ENCODE measurements around the gene PFDN4.
A peak's percentile ranks its signal among the peaks of the same experiment; 100 is the strongest.

The PFDN4 gene

GRCh38 chr20:54204481-54204880 lies 3.4 kb upstream of the PFDN4 start:
- H2AFZ ChIP-seq (ENCODE audit: low read length) = no peak overlapping the region
- H3K27me3 ChIP-seq (ENCODE audit: control insufficient read depth in 3 of 3, insufficient read depth in 3 of 3, low read depth in 1 of 3, low read length in 3 of 3) = peaks cover 0 to 19% (median 0%) of the 10 kb centered on the region in 3 experiments
- no peaks in the 10 kb centered on the region for H3K9me3 ChIP-seq (replicated peaks in 1 of 2; ENCODE audit: control insufficient read depth in 2 of 2, insufficient read depth in 1 of 2, low read depth in 1 of 2, low read length in 2 of 2)
- no peak overlapping the region for H3K9ac ChIP-seq (ENCODE audit: low read depth, low read length, poor library complexity)
- no peak overlapping the region for H3K18ac ChIP-seq (ENCODE audit: low read length)
- DNase-seq (ENCODE audit: low spot score) = no peak
- no peak overlapping the region for H2BK5ac ChIP-seq (ENCODE audit: low read length)
- H3K36me3 ChIP-seq (replicated peaks in 1 of 2; ENCODE audit: control insufficient read depth in 2 of 2, insufficient read depth in 2 of 2, low read length in 2 of 2) = no peaks in the 10 kb centered on the region
- no peak overlapping the region for H3K4me3 ChIP-seq (ENCODE audit: low read length in 2 of 2)
- H3K4me1 ChIP-seq (ENCODE audit: control insufficient read depth in 2 of 2, insufficient read depth in 1 of 2, low read depth in 1 of 2, low read length in 2 of 2) = peaks cover 3 to 5% of the 10 kb centered on the region in 2 donors
- H2BK12ac ChIP-seq (ENCODE audit: low read length) = no peak overlapping the region
- no CpG with 5 or more reads among the region's 5 CpGs for WGBS, 2 donors (ENCODE audit: extremely low coverage in 2 of 2, insufficient read length in 2 of 2, insufficient replicate concordance in 1 of 2)
- no peak overlapping the region for H3K23ac ChIP-seq (ENCODE audit: low read depth, low read length, poor library complexity)
- H3K27ac ChIP-seq (replicated peaks; ENCODE audit: low read length) = no peak overlapping the region
- H2BK120ac ChIP-seq (ENCODE audit: low read depth, low read length) = no peak overlapping the region
- no peak overlapping the region for H2AK5ac ChIP-seq (ENCODE audit: low read depth, low read length)
- H3K4ac ChIP-seq (ENCODE audit: low read length) = no peak overlapping the region
- no peak overlapping the region for H3K4me2 ChIP-seq (ENCODE audit: insufficient read depth, low read length, poor library complexity, severe bottlenecking)
- no peak overlapping the region for H4K8ac ChIP-seq (ENCODE audit: low read depth, low read length)
- no peaks in the 10 kb centered on the region for H3K79me1 ChIP-seq (ENCODE audit: low read depth, low read length)
- no peak overlapping the region for H3K14ac ChIP-seq (ENCODE audit: low read length)
- H4K91ac ChIP-seq (ENCODE audit: low read depth, low read length, poor library complexity) = no peak overlapping the region
- no peak overlapping the region for H2BK15ac ChIP-seq (ENCODE audit: low read length)

- Histone ChIP-seq H3K4me3 (ENCODE audit: low read length in 2 of 2) (no peak overlapping the region), H2AFZ (ENCODE audit: low read length) (peak overlapping the region; percentile 6), H2BK120ac (ENCODE audit: low read depth, low read length) (no peak overlapping the region), H3K23ac (ENCODE audit: low read depth, low read length, poor library complexity) (no peak overlapping the region), H3K4ac (ENCODE audit: low read length) (no peak overlapping the region), H3K9ac (ENCODE audit: low read depth, low read length, poor library complexity) (no peak overlapping the region), H3K14ac (ENCODE audit: low read length) (no peak overlapping the region), H3K36me3 (replicated peaks in 1 of 2; ENCODE audit: control insufficient read depth in 2 of 2, insufficient read depth in 2 of 2, low read length in 2 of 2) (peaks cover 0 to 4% of the 10 kb centered on the region in 2 donors), H3K9me3 (replicated peaks in 1 of 2; ENCODE audit: control insufficient read depth in 2 of 2, insufficient read depth in 1 of 2, low read depth in 1 of 2, low read length in 2 of 2) (no peaks in the 10 kb centered on the region), H3K4me2 (ENCODE audit: insufficient read depth, low read length, poor library complexity, severe bottlenecking) (no peak overlapping the region), H3K18ac (ENCODE audit: low read length) (no peak overlapping the region), H3K27me3 (ENCODE audit: control insufficient read depth in 3 of 3, insufficient read depth in 3 of 3, low read depth in 1 of 3, low read length in 3 of 3) (peaks cover 0 to 15% (median 0%) of the 10 kb centered on the region in 3 experiments), H2BK12ac (ENCODE audit: low read length) (no peak overlapping the region), H2AK5ac (ENCODE audit: low read depth, low read length) (no peak overlapping the region), H4K8ac (ENCODE audit: low read depth, low read length) (no peak overlapping the region), H4K91ac (ENCODE audit: low read depth, low read length, poor library complexity) (no peak overlapping the region), H3K79me1 (ENCODE audit: low read depth, low read length) (no peaks in the 10 kb centered on the region), H3K27ac (replicated peaks; ENCODE audit: low read length) (no peak overlapping the region), H2BK5ac (ENCODE audit: low read length) (no peak overlapping the region), H2BK15ac (ENCODE audit: low read length) (no peak overlapping the region), H3K4me1 (ENCODE audit: control insufficient read depth in 2 of 2, insufficient read depth in 1 of 2, low read depth in 1 of 2, low read length in 2 of 2) (peaks cover 3 to 5% of the 10 kb centered on the region in 2 donors)
- no CpG with 5 or more reads among the region's 8 CpGs for WGBS, 2 donors (ENCODE audit: extremely low coverage in 2 of 2, insufficient read length in 2 of 2, insufficient replicate concordance in 1 of 2)
- DNase-seq (ENCODE audit: low spot score) = no peak
Measured at GRCh38 chr20:54205450-54205849, 2.4 kb upstream of the PFDN4 start.

- no peak overlapping the region for H2BK12ac ChIP-seq (ENCODE audit: low read length)
- H3K27ac ChIP-seq (replicated peaks; ENCODE audit: low read length) = no peak overlapping the region
- peaks cover 0 to 19% of the 10 kb centered on the region in 2 donors for H3K36me3 ChIP-seq (replicated peaks in 1 of 2; ENCODE audit: control insufficient read depth in 2 of 2, insufficient read depth in 2 of 2, low read length in 2 of 2)
- no CpG with 5 or more reads among the region's 7 CpGs for WGBS, 2 donors (ENCODE audit: extremely low coverage in 2 of 2, insufficient read length in 2 of 2, insufficient replicate concordance in 1 of 2)
- H4K91ac ChIP-seq (ENCODE audit: low read depth, low read length, poor library complexity) = no peak overlapping the region
- H4K8ac ChIP-seq (ENCODE audit: low read depth, low read length) = no peak overlapping the region
- H3K4me3 ChIP-seq (ENCODE audit: low read length in 2 of 2) = peak overlapping the region in 1 of 2 donors; percentile 90
- H3K18ac ChIP-seq (ENCODE audit: low read length) = no peak overlapping the region
- H2BK120ac ChIP-seq (ENCODE audit: low read depth, low read length) = no peak overlapping the region
- H3K14ac ChIP-seq (ENCODE audit: low read length) = no peak overlapping the region
- no peak overlapping the region for H3K4me2 ChIP-seq (ENCODE audit: insufficient read depth, low read length, poor library complexity, severe bottlenecking)
- no peak overlapping the region for H3K4ac ChIP-seq (ENCODE audit: low read length)
- H2AK5ac ChIP-seq (ENCODE audit: low read depth, low read length) = no peak overlapping the region
- H3K27me3 ChIP-seq (ENCODE audit: control insufficient read depth in 3 of 3, insufficient read depth in 3 of 3, low read depth in 1 of 3, low read length in 3 of 3) = peaks cover 0 to 5% (median 0%) of the 10 kb centered on the region in 3 experiments
- DNase-seq (ENCODE audit: low spot score) = no peak
- H2AFZ ChIP-seq (ENCODE audit: low read length) = peak overlapping the region; percentile 97
- H3K9me3 ChIP-seq (replicated peaks in 1 of 2; ENCODE audit: control insufficient read depth in 2 of 2, insufficient read depth in 1 of 2, low read depth in 1 of 2, low read length in 2 of 2) = peaks cover 0 to under 1% of the 10 kb centered on the region in 2 donors
- no peaks in the 10 kb centered on the region for H3K79me1 ChIP-seq (ENCODE audit: low read depth, low read length)
- no peak overlapping the region for H3K9ac ChIP-seq (ENCODE audit: low read depth, low read length, poor library complexity)
- peaks cover 3 to 5% of the 10 kb centered on the region in 2 donors for H3K4me1 ChIP-seq (ENCODE audit: control insufficient read depth in 2 of 2, insufficient read depth in 1 of 2, low read depth in 1 of 2, low read length in 2 of 2)
- no peak overlapping the region for H3K23ac ChIP-seq (ENCODE audit: low read depth, low read length, poor library complexity)
- H2BK5ac ChIP-seq (ENCODE audit: low read length) = no peak overlapping the region
- H2BK15ac ChIP-seq (ENCODE audit: low read length) = no peak overlapping the region
Measured at GRCh38 chr20:54207053-54207742, 689 bp upstream of the PFDN4 start.

GRCh38 chr20:54208548-54209176 lies 775 bp downstream of the PFDN4 start:
- WGBS, 2 donors (ENCODE audit: extremely low coverage in 2 of 2, insufficient read length in 2 of 2, insufficient replicate concordance in 1 of 2) = no CpG with 5 or more reads among the region's 15 CpGs
- peak overlapping the region; percentile 100 for H3K18ac ChIP-seq (ENCODE audit: low read length)
- no peak overlapping the region for H2BK120ac ChIP-seq (ENCODE audit: low read depth, low read length)
- no peak overlapping the region for H4K8ac ChIP-seq (ENCODE audit: low read depth, low read length)
- H3K4me3 ChIP-seq (ENCODE audit: low read length in 2 of 2) = peak overlapping the region; percentile 90 to 93
- no peak overlapping the region for H3K4ac ChIP-seq (ENCODE audit: low read length)
- peaks cover 0 to 4% of the 10 kb centered on the region in 2 donors for H3K9me3 ChIP-seq (replicated peaks in 1 of 2; ENCODE audit: control insufficient read depth in 2 of 2, insufficient read depth in 1 of 2, low read depth in 1 of 2, low read length in 2 of 2)
- peaks cover 0 to 5% (median 0%) of the 10 kb centered on the region in 3 experiments for H3K27me3 ChIP-seq (ENCODE audit: control insufficient read depth in 3 of 3, insufficient read depth in 3 of 3, low read depth in 1 of 3, low read length in 3 of 3)
- H3K4me1 ChIP-seq (ENCODE audit: control insufficient read depth in 2 of 2, insufficient read depth in 1 of 2, low read depth in 1 of 2, low read length in 2 of 2) = peaks cover 3 to 5% of the 10 kb centered on the region in 2 donors
- H2AFZ ChIP-seq (ENCODE audit: low read length) = peak overlapping the region; percentile 97
- H2BK5ac ChIP-seq (ENCODE audit: low read length) = peak overlapping the region; percentile 97
- no peak overlapping the region for H4K91ac ChIP-seq (ENCODE audit: low read depth, low read length, poor library complexity)
- no peak overlapping the region for H2BK12ac ChIP-seq (ENCODE audit: low read length)
- peak overlapping the region; percentile 71 for H3K4me2 ChIP-seq (ENCODE audit: insufficient read depth, low read length, poor library complexity, severe bottlenecking)
- peaks cover 2% of the 10 kb centered on the region for H3K79me1 ChIP-seq (ENCODE audit: low read depth, low read length)
- peak overlapping the region; percentile 85 for H2AK5ac ChIP-seq (ENCODE audit: low read depth, low read length)
- H3K14ac ChIP-seq (ENCODE audit: low read length) = no peak overlapping the region
- DNase-seq (ENCODE audit: low spot score) = no peak
- peak overlapping the region; percentile 94 for H3K9ac ChIP-seq (ENCODE audit: low read depth, low read length, poor library complexity)
- H3K36me3 ChIP-seq (replicated peaks in 1 of 2; ENCODE audit: control insufficient read depth in 2 of 2, insufficient read depth in 2 of 2, low read length in 2 of 2) = peaks cover 0 to 27% of the 10 kb centered on the region in 2 donors
- H3K23ac ChIP-seq (ENCODE audit: low read depth, low read length, poor library complexity) = peak overlapping the region; percentile 56
- H2BK15ac ChIP-seq (ENCODE audit: low read length) = no peak overlapping the region
- H3K27ac ChIP-seq (replicated peaks; ENCODE audit: low read length) = no peak overlapping the region
